Tibial nerve (tissue), 4 donors: ENCODE data around the gene FAM184A.

ENCODE experiments used
- EP300 ChIP-seq, 2 donors: sonication (generic); formaldehyde crosslinking; IDR thresholded peaks; one replicate each; pipeline ENCODE4 v1.6.1; 2017; ENCODE audit warnings: antibody characterized with exemption in 2 of 2, mild to moderate bottlenecking in 1 of 2
- POLR2A ChIP-seq, 2 donors: fragments of 450-650 bp; IDR thresholded peaks; one replicate each; pipeline ENCODE4 v1.6.1; 2017; ENCODE audit warnings: antibody characterized with exemption in 2 of 2, mild to moderate bottlenecking in 2 of 2, moderate library complexity in 2 of 2
- TF ChIP-seq, protein P1 (sequence below), 5 experiments: fragments of 200-600 bp in 3 of 5; fragments of 450-650 bp in 2 of 5; sonication (generic) in 3 of 5; IDR thresholded peaks; one replicate each; pipeline ENCODE4 v1.5.1; 2016 to 2019; ENCODE audit warnings: antibody characterized with exemption in 5 of 5, mild to moderate bottlenecking in 3 of 5, moderate library complexity in 2 of 5

DNA sequence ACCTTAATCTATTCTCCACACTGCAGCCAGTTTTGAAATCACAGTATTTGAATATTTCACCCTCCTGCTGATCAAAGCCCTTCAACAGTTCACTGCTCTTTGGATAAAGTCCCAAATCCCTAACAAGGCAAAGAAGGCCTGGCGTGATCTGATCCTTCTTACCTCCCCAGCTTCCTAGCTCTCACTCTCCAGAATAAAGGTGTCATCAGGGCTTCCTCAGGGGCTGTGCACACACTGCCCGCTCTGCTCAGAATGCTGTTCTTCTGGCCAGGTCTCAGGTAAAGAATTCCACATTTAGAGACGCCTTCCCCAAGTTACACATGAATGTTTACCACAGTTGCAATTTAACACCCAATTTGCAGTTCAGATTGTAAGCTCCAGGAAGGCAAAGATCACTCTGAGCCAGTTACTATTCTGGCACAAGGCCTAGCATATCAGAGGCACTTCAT, 84.6 kb downstream of the FAM184A start:
- TF ChIP-seq, protein P1, sequence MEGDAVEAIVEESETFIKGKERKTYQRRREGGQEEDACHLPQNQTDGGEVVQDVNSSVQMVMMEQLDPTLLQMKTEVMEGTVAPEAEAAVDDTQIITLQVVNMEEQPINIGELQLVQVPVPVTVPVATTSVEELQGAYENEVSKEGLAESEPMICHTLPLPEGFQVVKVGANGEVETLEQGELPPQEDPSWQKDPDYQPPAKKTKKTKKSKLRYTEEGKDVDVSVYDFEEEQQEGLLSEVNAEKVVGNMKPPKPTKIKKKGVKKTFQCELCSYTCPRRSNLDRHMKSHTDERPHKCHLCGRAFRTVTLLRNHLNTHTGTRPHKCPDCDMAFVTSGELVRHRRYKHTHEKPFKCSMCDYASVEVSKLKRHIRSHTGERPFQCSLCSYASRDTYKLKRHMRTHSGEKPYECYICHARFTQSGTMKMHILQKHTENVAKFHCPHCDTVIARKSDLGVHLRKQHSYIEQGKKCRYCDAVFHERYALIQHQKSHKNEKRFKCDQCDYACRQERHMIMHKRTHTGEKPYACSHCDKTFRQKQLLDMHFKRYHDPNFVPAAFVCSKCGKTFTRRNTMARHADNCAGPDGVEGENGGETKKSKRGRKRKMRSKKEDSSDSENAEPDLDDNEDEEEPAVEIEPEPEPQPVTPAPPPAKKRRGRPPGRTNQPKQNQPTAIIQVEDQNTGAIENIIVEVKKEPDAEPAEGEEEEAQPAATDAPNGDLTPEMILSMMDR (IDR thresholded peaks at IDR 0.05), result no peak
- TF ChIP-seq POLR2A (IDR thresholded peaks at IDR 0.05) (no peak), EP300 (IDR thresholded peaks at IDR 0.05) (no peak)
